Body of pancreas (tissue), 4 donors: Measurements from ENCODE around the gene IL1RL2. TPM values are rescaled to one million over a fixed set of nuclear protein-coding genes. Genes with fewer than 3 reads are reported as not detected.

ENCODE experiments used
- ATAC-seq: fragments of 150-250 bp; one replicate; pipeline ENCODE4 v1.9.1; 2016
- DNase-seq, 4 donors: peaks; one replicate each; pipeline ENCODE4 v3.0.0-alpha.2; 2019
- H3K27ac ChIP-seq, 4 donors: fragments of 200-600 bp; sonication (generic); 1 replicate in 3 of 4; 2 replicates in 1 of 4; pipeline versions ENCODE4 v1.5.1 to v1.6.1; 2016 to 2019; ENCODE audit warnings: mild to moderate bottlenecking in 1 of 4, mixed read lengths in 1 of 4, moderate library complexity in 1 of 4
- H3K27me3 ChIP-seq, 2 donors: fragments of 200-600 bp; sonication (generic); one replicate each; pipeline ENCODE4 v1.6.0; 2016; ENCODE audit warnings: mild to moderate bottlenecking in 1 of 2
- H3K36me3 ChIP-seq, 2 donors: fragments of 200-600 bp; sonication (generic); replicated peaks in 1 of 2; 2 replicates each; pipeline ENCODE4 v1.5.1; 2016; ENCODE audit warnings: low read depth in 2 of 2; ENCODE audit not compliant: insufficient read depth in 1 of 2
- H3K4me1 ChIP-seq: fragments of 200-600 bp; sonication (generic); one replicate; pipeline ENCODE4 v1.6.0; 2016
- H3K4me3 ChIP-seq, 2 donors: fragments of 200-600 bp; sonication (generic); 1 replicate in 1 of 2; 2 replicates in 1 of 2; pipeline ENCODE4 v1.5.1; 2016 to 2019
- H3K9me3 ChIP-seq, 3 donors: fragments of 200-600 bp; sonication (generic); 1 replicate in 2 of 3; 2 replicates in 1 of 3; pipeline ENCODE4 v1.5.1; 2016
- CTCF ChIP-seq, 7 experiments: fragments of 450-650 bp in 4 of 7; fragments of 200-600 bp in 3 of 7; sonication (generic) in 3 of 7; IDR thresholded peaks; one replicate each; pipeline ENCODE4 v1.5.1; 2016 to 2019; ENCODE audit warnings: antibody characterized with exemption in 7 of 7
- POLR2A ChIP-seq, 3 donors: fragments of 450-650 bp; IDR thresholded peaks; one replicate each; pipeline ENCODE4 v1.6.1; 2016; ENCODE audit warnings: antibody characterized with exemption in 3 of 3, mild to moderate bottlenecking in 2 of 3
- WGBS, 2 donors: methylation state at CpG; one replicate each; pipeline ENCODE4 v1.1.5; 2017; 5-methylcytosine and 5-hydroxymethylcytosine counted together
- intact Hi-C: fragments of 100-400 bp; cut with DNase I; formaldehyde crosslinking; loops from one replicate; pipeline ENCODE4 v1.15.1; 2023
- total RNA-seq, 2 donors: library from RNA; depleted of rRNA; stranded (reverse); fragments of >200 nt; gene quantifications; one replicate each; pipeline ENCODE4 v1.1.0, GENCODE V29; 2016

Gene IL1RL2
- total RNA-seq, 2 donors from 2014 or later: 0.52 TPM; not detected in 1

GRCh38 chr2:102187496-102188150 lies 800 bp downstream of the IL1RL2 start:
- peak in 4 of 7 experiments; percentile 17 to 35 (median 30) for TF ChIP-seq CTCF (IDR thresholded peaks at IDR 0.05)
- TF ChIP-seq POLR2A (IDR thresholded peaks at IDR 0.05): no peak
- ATAC-seq (peak; percentile 52), DNase-seq (peak in 3 of 4 donors; percentile 23 to 35 (median 35))
- Histone ChIP-seq H3K4me1 (peaks cover 8% of the 10 kb centered on the region), H3K27me3 (no peaks in the 10 kb centered on the region), H3K9me3 (no peaks in the 10 kb centered on the region), H3K36me3 (no peaks in the 10 kb centered on the region), H3K4me3 (no peak overlapping the region), H3K27ac (peak overlapping the region in 2 of 4 donors; percentile 16 to 39)
- 41% methylated on average over 31 to 48 of the region's 50 CpGs for WGBS, 2 donors
- intact Hi-C loops: no loop called here

- Histone ChIP-seq H3K36me3 (no peaks in the 10 kb centered on the region), H3K4me3 (no peak overlapping the region), H3K27me3 (no peaks in the 10 kb centered on the region), H3K9me3 (no peaks in the 10 kb centered on the region), H3K27ac (peak overlapping the region in 1 of 4 donors; percentile 39), H3K4me1 (peaks cover 8% of the 10 kb centered on the region)
- WGBS, 2 donors: 27 to 43% methylated on average over 10 of the region's 10 CpGs
- intact Hi-C loops: no loop called here
- ATAC-seq (peak; percentile 64), DNase-seq (peak in 3 of 4 donors; percentile 49 to 54 (median 51))
- TF ChIP-seq POLR2A (IDR thresholded peaks at IDR 0.05) (no peak), CTCF (IDR thresholded peaks at IDR 0.05) (no peak)
Measured at GRCh38 chr2:102190430-102191107, 3.7 kb downstream of the IL1RL2 start.

GRCh38 chr2:102191501-102191900 lies 4.7 kb downstream of the IL1RL2 start:
- ATAC-seq: no peak
- no peak for TF ChIP-seq CTCF (IDR thresholded peaks at IDR 0.05)
- TF ChIP-seq POLR2A (IDR thresholded peaks at IDR 0.05): no peak
- Histone ChIP-seq H3K4me3 (no peak overlapping the region), H3K36me3 (no peaks in the 10 kb centered on the region), H3K9me3 (no peaks in the 10 kb centered on the region), H3K27me3 (no peaks in the 10 kb centered on the region), H3K27ac (no peak overlapping the region), H3K4me1 (peaks cover 8% of the 10 kb centered on the region)
- 100% methylated on average over 1 of the region's 1 CpG for WGBS, 2 donors
- no peak for DNase-seq
- intact Hi-C loops: no loop called here

- ATAC-seq (no peak), DNase-seq (no peak)
- WGBS, 2 donors: 90 to 100% methylated on average over 1 of the region's 1 CpG
- Histone ChIP-seq H3K4me3 (no peak overlapping the region), H3K4me1 (peaks cover 8% of the 10 kb centered on the region), H3K9me3 (no peaks in the 10 kb centered on the region), H3K27me3 (no peaks in the 10 kb centered on the region), H3K36me3 (no peaks in the 10 kb centered on the region), H3K27ac (no peak overlapping the region)
- intact Hi-C loops: no loop called here
- no peak for TF ChIP-seq POLR2A (IDR thresholded peaks at IDR 0.05)
- TF ChIP-seq CTCF (IDR thresholded peaks at IDR 0.05): no peak
Measured at GRCh38 chr2:102193074-102193473, 6.3 kb downstream of the IL1RL2 start.
